ENCODE data around the gene NUDT8. TPM values are rescaled to one million over a fixed set of nuclear protein-coding genes. Genes with fewer than 3 reads are reported as not detected.

Gene NUDT8
- total RNA-seq, 1 experiment from 2014 or later, result 25.5 TPM

DNA sequence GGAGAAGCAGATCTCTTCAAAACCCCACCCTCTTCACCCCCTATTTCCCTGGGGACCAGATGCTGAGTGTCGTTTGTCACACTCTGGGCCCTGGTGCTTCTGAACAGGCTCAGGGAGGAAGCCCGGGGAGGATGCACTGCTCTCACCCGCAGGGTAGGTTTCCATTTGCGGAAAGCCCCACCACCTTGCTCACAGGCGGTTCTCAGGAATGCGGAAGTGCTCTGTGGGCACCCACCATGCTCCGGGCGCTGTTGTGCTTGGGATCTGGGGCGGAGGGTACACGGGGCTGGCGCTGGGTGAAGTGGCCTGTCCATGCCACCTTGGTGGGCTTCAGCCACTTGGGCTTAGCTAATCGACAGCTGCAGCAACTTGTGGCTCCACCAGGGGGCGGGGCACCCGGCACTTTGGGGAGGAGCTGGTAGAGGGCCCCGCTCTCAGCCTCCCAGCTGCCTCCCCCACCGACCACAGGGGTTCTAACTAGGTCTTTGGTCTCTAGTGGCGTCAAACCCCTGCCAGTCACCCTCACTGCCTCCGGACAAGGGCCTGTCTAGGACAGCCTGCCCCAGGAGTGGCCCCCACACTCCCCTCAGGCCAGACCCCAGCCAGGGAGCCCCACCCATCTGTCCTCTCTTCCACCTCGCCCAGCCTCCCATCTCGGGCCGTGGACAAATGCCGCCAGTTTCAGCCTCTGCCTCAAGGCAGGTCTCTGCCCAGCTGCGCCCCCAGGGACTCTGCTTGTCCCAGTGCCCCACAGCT, 15.6 kb downstream of the NUDT8 start:
- Histone ChIP-seq H3K27me3 (ENCODE audit: insufficient read depth, low read depth) (no peaks in the 10 kb centered on the region), H3K9me2 (ENCODE audit: insufficient read depth) (no peaks in the 10 kb centered on the region), H3K4me1 (replicated peaks; ENCODE audit: insufficient read depth) (no peaks in the 10 kb centered on the region), H3K9me3 (ENCODE audit: insufficient read depth, low read depth) (no peaks in the 10 kb centered on the region), H2AFZ (no peak overlapping the region), H3F3A (ENCODE audit: insufficient read depth, low read depth) (peaks cover 13% of the 10 kb centered on the region; the same call in 1 of the 2 replicates), H3K36me3 (ENCODE audit: low read depth) (0 out of 2 replicates have a peak, but pooled peaks cover 6% of the 10 kb centered on the region), H4K20me1 (ENCODE audit: insufficient read depth) (no peaks in the 10 kb centered on the region), H3K79me2 (ENCODE audit: low read depth) (no peaks in the 10 kb centered on the region), H3K4me2 (no peak overlapping the region), H3K4me3 (no peak overlapping the region), H3K27ac (no peak overlapping the region)
- DNase-seq, result peak; percentile 42 to 83
- TF ChIP-seq EZH2 (IDR thresholded peaks at IDR 0.05; ENCODE audit: low read depth) (no peak), CTCF (conservative IDR thresholded peaks at IDR 0.05) (peak; percentile 83)
- intact Hi-C loops (cut with micrococcal nuclease; ENCODE audit: unreplicated experiment), result no loop called here
- BruUV-seq (replicated peaks), result TSS peak; percentile 37
- POLR2A ChIA-PET (ENCODE audit: unreplicated experiment), result interaction anchor here (0.6 to 0.8 kb wide), 3 partner anchors 16 to 1045 kb away, joined by 3 to 7 read pairs (median 4); partner anchors contain the start of gene NUDT8
- CTCF ChIA-PET, result interaction anchor here (0.6 to 1.1 kb wide), 3 partner anchors 9 to 140 kb away, joined by 3 to 9 read pairs (median 3); no protein-coding TSS in a partner anchor

- no peaks in the 10 kb centered on the region for H3K4me1 ChIP-seq (replicated peaks; ENCODE audit: insufficient read depth)
- H3K9me3 ChIP-seq (ENCODE audit: insufficient read depth, low read depth), result no peaks in the 10 kb centered on the region
- H3K27ac ChIP-seq, result no peak overlapping the region
- BruUV-seq (replicated peaks), result no TSS peak
- peaks cover 13% of the 10 kb centered on the region; the same call in 1 of the 2 replicates for H3F3A ChIP-seq (ENCODE audit: insufficient read depth, low read depth)
- TF ChIP-seq CTCF (conservative IDR thresholded peaks at IDR 0.05) (no peak), EZH2 (IDR thresholded peaks at IDR 0.05; ENCODE audit: low read depth) (no peak)
- H3K9me2 ChIP-seq (ENCODE audit: insufficient read depth), result no peaks in the 10 kb centered on the region
- 0 out of 2 replicates have a peak, but pooled peaks cover 10% of the 10 kb centered on the region for H3K36me3 ChIP-seq (ENCODE audit: low read depth)
- H4K20me1 ChIP-seq (ENCODE audit: insufficient read depth), result no peaks in the 10 kb centered on the region
- intact Hi-C loops (cut with micrococcal nuclease; ENCODE audit: unreplicated experiment), result no loop called here
- H3K4me2 ChIP-seq, result no peak overlapping the region
- ChIA-PET CTCF (interaction anchor here (0.6 to 1.1 kb wide), 3 partner anchors 9 to 140 kb away, joined by 3 to 9 read pairs (median 3); no protein-coding TSS in a partner anchor), POLR2A (ENCODE audit: unreplicated experiment) (interaction anchor here (0.5 to 0.7 kb wide), 2 partner anchors 68 to 145 kb away, joined by 4 to 7 read pairs; no protein-coding TSS in a partner anchor)
- no peak overlapping the region for H3K4me3 ChIP-seq
- H2AFZ ChIP-seq, result no peak overlapping the region
- no peak for DNase-seq
- 0 out of 2 replicates have a peak, but pooled peaks cover under 1% of the 10 kb centered on the region for H3K79me2 ChIP-seq (ENCODE audit: low read depth)
- H3K27me3 ChIP-seq (ENCODE audit: insufficient read depth, low read depth), result no peaks in the 10 kb centered on the region
Observed at GRCh38 chr11:67613313-67613959, 16.3 kb downstream of the NUDT8 start.

- no TSS peak for BruUV-seq (replicated peaks)
- H3K79me2 ChIP-seq (ENCODE audit: low read depth), result peaks cover 7% of the 10 kb centered on the region
- no peak for DNase-seq
- POLR2A ChIA-PET (ENCODE audit: unreplicated experiment), result no interaction called here
- H3K9me3 ChIP-seq (ENCODE audit: insufficient read depth, low read depth), result no peaks in the 10 kb centered on the region
- no peaks in the 10 kb centered on the region for H3K9me2 ChIP-seq (ENCODE audit: insufficient read depth)
- CTCF ChIA-PET, result interaction anchor here (0.6 kb wide), 1 partner anchor 1230 kb away, joined by 4 read pairs; no protein-coding TSS in a partner anchor
- H4K20me1 ChIP-seq (ENCODE audit: insufficient read depth), result no peaks in the 10 kb centered on the region
- H3K36me3 ChIP-seq (ENCODE audit: low read depth), result 0 out of 2 replicates have a peak, but pooled peaks cover 10% of the 10 kb centered on the region
- no peak overlapping the region for H3K4me3 ChIP-seq
- H2AFZ ChIP-seq, result no peak overlapping the region
- intact Hi-C loops (cut with micrococcal nuclease; ENCODE audit: unreplicated experiment), result no loop called here
- H3K4me1 ChIP-seq (replicated peaks; ENCODE audit: insufficient read depth), result peaks cover 4% of the 10 kb centered on the region
- H3K4me2 ChIP-seq, result no peak overlapping the region
- no peaks in the 10 kb centered on the region for H3K27me3 ChIP-seq (ENCODE audit: insufficient read depth, low read depth)
- H3F3A ChIP-seq (ENCODE audit: insufficient read depth, low read depth), result peaks cover 13% of the 10 kb centered on the region; the same call in 1 of the 2 replicates
- TF ChIP-seq CTCF (conservative IDR thresholded peaks at IDR 0.05), result no peak
- TF ChIP-seq EZH2 (IDR thresholded peaks at IDR 0.05; ENCODE audit: low read depth), result no peak
- H3K27ac ChIP-seq, result no peak overlapping the region
Observed at GRCh38 chr11:67612751-67613150, 17.0 kb downstream of the NUDT8 start.

Measured in PC-9 (cell line).